Sigmoid colon (tissue), 4 donors: Measurements from ENCODE around the gene MBNL1.

ENCODE experiments used
- CTCF ChIP-seq, 4 experiments: fragments of 450-650 bp in 3 of 4; fragments of 200-600 bp in 1 of 4; IDR thresholded peaks; one replicate each; pipeline ENCODE4 v1.5.1; 2016 to 2019; ENCODE audit warnings: antibody characterized with exemption in 4 of 4, mild to moderate bottlenecking in 3 of 4, moderate library complexity in 2 of 4
- EP300 ChIP-seq, 4 donors: sonication (generic); formaldehyde crosslinking; IDR thresholded peaks; one replicate each; pipeline ENCODE4 v1.6.1; 2017; ENCODE audit warnings: antibody characterized with exemption in 4 of 4
- POLR2A ChIP-seq, 2 donors: fragments of 450-650 bp; IDR thresholded peaks; one replicate each; pipeline ENCODE4 v1.6.1; 2016; ENCODE audit warnings: antibody characterized with exemption in 2 of 2, mild to moderate bottlenecking in 2 of 2, moderate library complexity in 2 of 2
- POLR2AphosphoS5 ChIP-seq, 4 donors: sonication (generic); formaldehyde crosslinking; IDR thresholded peaks; one replicate each; pipeline ENCODE4 v1.6.1; 2017; ENCODE audit warnings: antibody characterized with exemption in 4 of 4

GRCh38 chr3:152438706-152439105 is 170.0 kb downstream of the MBNL1 start:
- TF ChIP-seq CTCF (IDR thresholded peaks at IDR 0.05), result no peak
- TF ChIP-seq POLR2AphosphoS5 (IDR thresholded peaks at IDR 0.05), result no peak
- no peak for TF ChIP-seq EP300 (IDR thresholded peaks at IDR 0.05)
- TF ChIP-seq POLR2A (IDR thresholded peaks at IDR 0.05), result no peak
